HS-27A (cell line): Measurements from ENCODE around the gene SSR2.

ENCODE experiments used
- DNase-seq: peaks from one replicate; pipeline ENCODE4 v3.0.0-alpha.2; 2012; ENCODE audit warnings: low read depth, missing footprints

The SSR2 gene

GRCh38 chr1:156020293-156021092 is at the start of gene SSR2:
TSS of gene SSR2 (minus strand) at chr1:156020951. CDS start at chr1:156020167, 784 bp downstream.
- peak; percentile 76 for DNase-seq

- no peak for DNase-seq
Observed at GRCh38 chr1:156070548-156070947, 49.8 kb upstream of the SSR2 start.

GRCh38 chr1:156069490-156070455 is 49.0 kb upstream of the SSR2 start:
- no peak for DNase-seq

GRCh38 chr1:156067262-156067661 is 46.5 kb upstream of the SSR2 start:
- DNase-seq = no peak

GRCh38 chr1:156065871-156066270 is 45.1 kb upstream of the SSR2 start:
- no peak for DNase-seq

GRCh38 chr1:156065212-156065611 is 44.5 kb upstream of the SSR2 start:
- DNase-seq = no peak

GRCh38 chr1:156064615-156065014 is 43.9 kb upstream of the SSR2 start:
- DNase-seq = no peak

- DNase-seq = no peak
Observed at GRCh38 chr1:156063997-156064285, 43.2 kb upstream of the SSR2 start.

- no peak for DNase-seq
Observed at GRCh38 chr1:156062189-156062588, 41.4 kb upstream of the SSR2 start.

GRCh38 chr1:156060937-156061636 is 40.3 kb upstream of the SSR2 start, which contains the start of gene RAB25:
TSS of gene RAB25 (plus strand) at chr1:156061160. CDS start at chr1:156061401, 241 bp downstream.
- DNase-seq = no peak

- DNase-seq = no peak
Observed at GRCh38 chr1:156056326-156056849, 35.6 kb upstream of the SSR2 start.

GRCh38 chr1:156055281-156056048 is 34.7 kb upstream of the SSR2 start:
- no peak for DNase-seq

- peak; percentile 88 for DNase-seq
Observed at GRCh38 chr1:156054500-156055280, 33.9 kb upstream of the SSR2 start, which contains the start of gene LAMTOR2. TSS of gene LAMTOR2 (plus strand) at chr1:156054782. CDS start at chr1:156054890, 108 bp downstream.

- DNase-seq = peak; percentile 39
Observed at GRCh38 chr1:156053768-156054499, 33.2 kb upstream of the SSR2 start, which contains the start of gene UBQLN4. TSS of gene UBQLN4 (minus strand) at chr1:156053798. CDS start at chr1:156053701, 97 bp downstream.

GRCh38 chr1:156052862-156053767 is 32.4 kb upstream of the SSR2 start:
- peak; percentile 38 for DNase-seq

GRCh38 chr1:156051011-156051725 is 30.4 kb upstream of the SSR2 start:
- DNase-seq = no peak

- no peak for DNase-seq
Observed at GRCh38 chr1:156050376-156050775, 29.6 kb upstream of the SSR2 start.
